ENCODE measurements around the gene ADCYAP1R1. TPM values are rescaled to one million over a fixed set of nuclear protein-coding genes. Genes with fewer than 3 reads are reported as not detected.

Gene ADCYAP1R1
- total RNA-seq, 1 donor, result not detected

- DNase-seq (ENCODE audit: low read depth in 2 of 3, low spot score in 2 of 3), result no peak
Measured at GRCh38 chr7:31065840-31066239, 13.7 kb downstream of the ADCYAP1R1 start.

- DNase-seq (ENCODE audit: low read depth in 2 of 3, low spot score in 2 of 3), result no peak
Measured at GRCh38 chr7:31066516-31067130, 14.5 kb downstream of the ADCYAP1R1 start.

- DNase-seq (ENCODE audit: low read depth in 2 of 3, low spot score in 2 of 3), result no peak
Measured at GRCh38 chr7:31067491-31067890, 15.4 kb downstream of the ADCYAP1R1 start.

- DNase-seq (ENCODE audit: low read depth in 2 of 3, low spot score in 2 of 3), result no peak
Measured at GRCh38 chr7:31068006-31068675, 16.0 kb downstream of the ADCYAP1R1 start.

- no peak for DNase-seq (ENCODE audit: low read depth in 2 of 3, low spot score in 2 of 3)
Measured at GRCh38 chr7:31069860-31070555, 17.9 kb downstream of the ADCYAP1R1 start.

- no peak for DNase-seq (ENCODE audit: low read depth in 2 of 3, low spot score in 2 of 3)
Measured at GRCh38 chr7:31070991-31071644, 19.0 kb downstream of the ADCYAP1R1 start.

- no peak for DNase-seq (ENCODE audit: low read depth in 2 of 3, low spot score in 2 of 3)
Measured at GRCh38 chr7:31071645-31072029, 19.5 kb downstream of the ADCYAP1R1 start.

- DNase-seq (ENCODE audit: low read depth in 2 of 3, low spot score in 2 of 3), result no peak
Measured at GRCh38 chr7:31073326-31074119, 21.4 kb downstream of the ADCYAP1R1 start.

GRCh38 chr7:31074120-31074383, 21.9 kb downstream of the ADCYAP1R1 start:
- no peak for DNase-seq (ENCODE audit: low read depth in 2 of 3, low spot score in 2 of 3)

- DNase-seq (ENCODE audit: low read depth in 2 of 3, low spot score in 2 of 3), result no peak
Measured at GRCh38 chr7:31074403-31075085, 22.4 kb downstream of the ADCYAP1R1 start.

- DNase-seq (ENCODE audit: low read depth in 2 of 3, low spot score in 2 of 3), result no peak
Measured at GRCh38 chr7:31075086-31075405, 22.9 kb downstream of the ADCYAP1R1 start.

GRCh38 chr7:31076051-31076450, 23.9 kb downstream of the ADCYAP1R1 start:
- DNase-seq (ENCODE audit: low read depth in 2 of 3, low spot score in 2 of 3), result no peak

GRCh38 chr7:31076641-31077310, 24.7 kb downstream of the ADCYAP1R1 start:
- DNase-seq (ENCODE audit: low read depth in 2 of 3, low spot score in 2 of 3), result no peak

GRCh38 chr7:31077484-31078362, 25.6 kb downstream of the ADCYAP1R1 start:
- DNase-seq (ENCODE audit: low read depth in 2 of 3, low spot score in 2 of 3), result no peak

GRCh38 chr7:31078363-31078990, 26.4 kb downstream of the ADCYAP1R1 start:
- DNase-seq (ENCODE audit: low read depth in 2 of 3, low spot score in 2 of 3), result no peak

- no peak for DNase-seq (ENCODE audit: low read depth in 2 of 3, low spot score in 2 of 3)
Measured at GRCh38 chr7:31079126-31079823, 27.2 kb downstream of the ADCYAP1R1 start.

GRCh38 chr7:31079824-31080511, 27.9 kb downstream of the ADCYAP1R1 start:
- DNase-seq (ENCODE audit: low read depth in 2 of 3, low spot score in 2 of 3), result no peak
